HS-5 (cell line): ENCODE measurements around the gene DFFB.

ENCODE experiments used
- DNase-seq: peaks from one replicate; pipeline ENCODE4 v3.0.0-alpha.2; 2012; ENCODE audit warnings: low read depth

Gene DFFB

GRCh38 chr1:3831689-3832088 is 25.6 kb upstream of the DFFB start:
- no peak for DNase-seq

GRCh38 chr1:3834701-3835100 is 22.6 kb upstream of the DFFB start:
- no peak for DNase-seq

DNA sequence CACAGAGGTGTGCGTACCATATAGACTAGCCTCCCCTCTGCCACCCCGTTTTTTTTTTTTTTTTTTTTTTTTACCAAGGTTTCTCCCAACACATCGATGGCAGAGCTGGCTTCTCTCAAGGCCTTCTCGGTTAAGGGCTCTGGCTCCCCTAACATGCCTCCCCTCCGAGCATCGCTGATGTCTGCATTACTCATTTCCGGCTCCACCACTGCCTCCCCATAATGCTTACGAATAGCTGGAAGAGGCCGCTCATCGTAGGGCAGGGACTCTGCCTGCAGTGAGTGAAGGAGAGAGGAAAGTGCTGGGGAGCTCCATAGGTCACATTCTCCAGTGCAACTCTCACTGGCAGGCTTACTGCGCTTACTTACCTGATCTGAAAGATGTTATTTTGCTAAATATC is 20.9 kb upstream of the DFFB start:
- DNase-seq, result no peak

DNA sequence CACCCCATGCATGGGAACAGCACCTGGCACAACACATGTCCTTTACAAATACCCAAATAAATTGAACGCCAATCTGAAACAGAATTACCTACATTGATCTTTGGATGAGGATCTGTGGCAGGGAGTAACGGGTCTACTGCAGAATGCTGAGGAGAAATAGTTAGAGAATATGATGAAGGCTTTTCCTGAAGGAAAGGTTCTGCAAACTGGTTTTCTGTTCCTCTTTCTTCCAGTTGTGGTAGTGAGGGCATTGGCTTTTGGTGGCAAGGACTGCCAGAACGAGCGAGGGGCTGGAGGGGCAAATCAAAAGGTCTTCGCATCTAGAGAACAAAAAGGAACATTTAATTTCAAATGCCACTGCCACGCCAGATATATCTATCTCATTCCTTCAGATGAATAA is 20.1 kb upstream of the DFFB start:
- no peak for DNase-seq

DNA sequence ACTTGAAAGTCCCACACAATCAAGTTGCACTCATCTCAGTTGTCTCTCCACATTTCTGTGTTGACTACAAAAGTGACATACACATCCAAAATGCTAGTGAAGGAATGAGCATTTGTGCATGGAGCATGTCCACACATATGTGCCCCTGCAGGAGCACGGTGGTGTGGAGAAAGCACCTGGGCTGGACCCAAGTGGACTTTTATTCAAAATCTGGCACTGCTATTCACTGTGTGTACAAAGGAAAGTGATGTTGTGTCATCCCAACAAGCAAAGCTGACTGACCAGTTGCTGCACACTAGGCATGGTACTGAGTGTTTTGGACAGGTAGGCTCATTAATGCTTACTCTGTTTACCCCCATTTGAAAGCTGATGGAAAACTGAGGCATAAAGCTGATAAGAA is 19.6 kb upstream of the DFFB start:
- no peak for DNase-seq

GRCh38 chr1:3838788-3839187 is 18.5 kb upstream of the DFFB start:
- no peak for DNase-seq

DNA sequence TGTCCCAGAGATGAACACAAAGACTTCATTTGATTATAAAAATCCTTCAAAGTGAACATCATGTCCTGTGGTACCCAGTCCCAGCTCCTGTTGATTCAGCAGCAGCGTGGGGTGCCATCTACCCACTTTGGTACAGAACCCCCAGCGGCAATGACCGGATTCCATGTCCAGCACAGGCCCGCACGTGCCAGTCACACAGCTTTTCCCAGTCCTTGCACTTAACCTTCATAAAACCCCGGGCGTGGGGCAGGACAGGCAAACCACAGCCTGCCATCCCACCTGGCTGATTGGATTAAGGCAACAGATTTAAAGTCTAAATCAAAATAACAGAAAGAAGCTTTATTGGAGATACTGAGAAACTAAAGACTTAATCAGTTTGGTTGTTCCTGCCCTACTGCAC is 15.8 kb upstream of the DFFB start:
- DNase-seq, result no peak

DNA sequence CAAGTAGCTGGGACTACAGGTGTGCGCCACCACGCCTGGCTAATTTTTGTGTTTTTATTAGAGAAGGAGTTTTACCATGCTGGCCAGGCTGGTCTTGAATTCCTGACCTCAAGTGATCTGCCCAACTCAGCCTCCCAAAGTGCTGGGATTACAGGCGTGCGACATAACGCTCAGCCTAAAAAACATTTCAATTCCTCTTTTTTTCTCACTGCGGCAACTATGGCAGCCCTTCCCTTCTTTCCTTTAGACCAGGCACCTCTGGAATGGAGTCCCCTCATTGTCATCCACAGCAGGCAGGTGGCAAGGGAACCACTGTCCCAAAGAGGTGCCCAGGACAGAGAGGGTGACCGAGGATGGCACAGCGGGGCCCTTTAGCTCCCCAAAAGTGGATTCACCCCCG is 14.4 kb upstream of the DFFB start:
- DNase-seq, result no peak

GRCh38 chr1:3846541-3846940 is 10.7 kb upstream of the DFFB start:
- DNase-seq, result no peak

GRCh38 chr1:3847081-3847480 is 10.2 kb upstream of the DFFB start:
- no peak for DNase-seq

DNA sequence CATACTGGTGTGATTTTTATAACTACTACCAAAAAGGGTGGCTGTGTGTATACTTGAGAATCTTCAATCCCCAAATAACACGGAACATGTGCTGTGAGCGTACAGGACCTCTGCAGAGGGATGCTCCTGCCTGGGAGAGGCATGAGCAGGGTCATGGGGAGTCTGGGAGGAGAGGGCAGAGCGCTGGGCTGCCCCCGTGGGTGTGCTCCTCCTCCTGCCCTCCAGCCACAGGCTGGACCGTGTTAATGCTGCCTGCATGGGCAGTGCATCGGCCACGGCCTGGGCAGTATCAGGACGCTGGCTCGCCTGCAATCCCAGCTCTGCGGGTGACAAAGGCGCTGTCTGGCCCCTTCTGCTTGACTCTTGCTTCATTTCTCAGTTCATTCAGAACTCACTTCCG is 6.4 kb upstream of the DFFB start:
- DNase-seq, result no peak

DNA sequence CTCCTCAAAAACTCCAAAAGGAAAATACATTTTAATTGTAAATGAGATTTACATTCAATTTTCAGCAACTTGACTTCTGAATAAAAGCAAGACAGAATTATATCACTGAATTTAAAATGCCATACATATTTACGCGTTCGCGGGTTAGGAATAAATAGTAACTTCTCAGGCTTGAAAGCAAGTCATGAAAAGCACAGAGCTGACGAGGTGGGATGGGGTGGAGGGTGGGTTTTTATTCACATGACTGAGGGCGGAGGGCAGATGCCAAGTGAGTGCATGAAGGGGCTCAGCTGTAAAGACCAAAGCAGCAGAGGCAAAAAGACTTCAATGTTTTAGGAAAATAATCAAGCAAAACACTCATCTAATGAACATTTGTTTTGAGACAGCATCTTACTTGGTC is 6.0 kb upstream of the DFFB start:
- DNase-seq, result no peak

DNA sequence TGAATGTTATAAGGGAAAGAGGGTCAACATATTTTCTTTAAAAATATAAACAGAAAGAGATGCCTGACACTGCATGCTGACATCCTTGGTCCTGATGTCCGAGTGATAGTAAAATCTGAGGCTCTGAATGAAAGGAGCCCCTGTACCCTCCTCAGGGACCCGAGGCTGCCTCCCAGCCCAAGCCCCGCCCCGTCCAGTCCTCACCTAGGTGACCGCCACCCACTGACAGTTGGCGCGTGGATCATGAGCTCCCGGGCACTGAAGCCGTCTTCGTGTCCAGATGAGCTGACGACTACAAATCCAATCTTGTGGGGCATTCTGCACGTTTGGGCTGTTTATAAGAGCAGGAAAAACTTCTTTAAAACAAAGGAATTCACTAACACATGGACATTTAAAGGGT is 5.2 kb upstream of the DFFB start:
- no peak for DNase-seq

GRCh38 chr1:3852711-3853485 is 4.4 kb upstream of the DFFB start:
- no peak for DNase-seq

- DNase-seq, result no peak
These were observed 484 bp downstream of the DFFB start for GRCh38 chr1:3857791-3858129.

- DNase-seq, result no peak
These were observed 1.1 kb downstream of the DFFB start for GRCh38 chr1:3858231-3858981.

DNA sequence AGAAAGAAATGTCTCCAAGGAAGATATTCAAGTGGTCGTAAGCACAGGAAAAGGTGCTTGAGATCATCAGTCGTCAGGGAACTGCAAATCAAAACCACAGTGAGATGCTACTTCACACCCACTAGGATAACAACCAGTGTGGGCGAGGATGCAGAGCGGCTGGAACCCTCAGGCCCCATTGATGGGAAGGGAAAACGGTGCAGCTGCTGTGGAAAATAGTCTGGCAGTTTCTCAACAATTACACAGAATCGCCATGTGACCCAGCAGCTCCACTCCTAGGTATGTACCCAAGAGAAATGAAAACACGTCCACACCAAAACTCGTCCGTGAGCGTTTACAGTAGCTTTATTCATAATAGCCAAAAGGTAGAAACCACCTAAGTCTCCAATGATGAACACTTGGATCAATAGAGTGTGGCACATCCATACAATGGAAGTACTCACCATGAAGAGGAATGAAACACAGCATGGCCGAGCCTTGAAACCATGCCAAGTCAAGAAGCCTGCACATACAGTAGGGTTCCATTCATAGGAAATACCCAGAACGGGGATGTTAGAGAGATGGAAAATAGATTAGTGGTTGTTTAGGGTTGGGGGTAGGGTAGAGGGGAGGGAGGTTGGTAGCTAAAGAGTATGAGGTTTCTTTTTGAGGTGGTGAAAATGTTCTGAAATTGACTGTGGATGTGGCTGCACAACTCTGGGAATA is 6.1 kb downstream of the DFFB start:
- no peak for DNase-seq

GRCh38 chr1:3864884-3865283 is 7.6 kb downstream of the DFFB start:
- DNase-seq, result no peak

GRCh38 chr1:3865606-3866160 is 8.4 kb downstream of the DFFB start:
- no peak for DNase-seq

DNA sequence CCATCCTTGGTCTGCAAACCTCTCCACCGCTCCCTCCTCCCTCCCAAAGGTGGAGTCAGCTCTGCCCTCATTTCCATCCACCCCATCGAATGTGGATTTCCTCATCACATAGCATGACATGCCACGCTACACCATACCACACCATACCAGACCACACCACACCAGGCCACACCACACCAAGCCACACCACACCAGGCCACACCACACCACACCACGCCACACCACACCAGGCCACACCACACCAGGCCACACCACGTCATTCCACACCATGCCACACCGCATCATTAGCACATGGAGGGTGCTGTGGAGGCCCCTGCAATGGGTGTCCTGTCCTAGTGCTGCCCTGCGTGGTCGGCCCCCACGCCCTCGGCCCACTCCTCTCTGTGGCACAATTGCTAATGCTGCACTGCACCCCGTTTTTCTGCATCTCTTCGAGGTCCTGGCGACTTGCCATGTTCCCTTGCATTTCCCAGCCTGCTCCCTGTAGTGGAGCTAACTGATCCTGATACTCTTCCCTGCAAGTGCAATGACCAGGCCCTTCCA is 11.3 kb downstream of the DFFB start:
- DNase-seq, result no peak

DNA sequence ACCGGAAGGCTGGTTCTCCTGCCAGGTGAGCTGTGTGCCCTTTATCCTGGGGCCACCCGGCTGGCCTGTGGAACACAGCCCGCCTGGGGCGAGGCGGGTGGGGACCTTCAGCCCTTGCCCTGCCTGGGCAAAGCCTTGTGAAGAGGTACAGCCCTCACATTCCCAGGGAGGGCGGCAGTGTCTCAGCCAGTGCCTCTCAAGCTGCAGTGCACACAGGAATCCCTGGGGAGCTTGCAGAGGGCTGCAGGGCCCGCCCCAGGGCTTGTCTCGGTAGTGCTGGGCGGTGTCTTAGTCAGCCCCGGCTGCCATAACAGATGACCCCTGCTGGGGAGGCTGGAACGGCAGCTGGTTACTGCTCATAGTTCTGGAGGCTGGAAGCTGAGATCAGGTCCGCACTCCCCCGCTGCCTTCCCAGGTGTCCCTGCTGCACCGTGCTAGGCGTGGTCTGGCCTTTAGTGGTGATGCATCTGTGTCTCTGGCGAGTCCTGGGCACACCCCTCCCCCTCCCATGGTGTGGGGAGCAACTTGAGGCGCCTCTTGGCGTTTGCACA is 12.6 kb downstream of the DFFB start:
- DNase-seq, result no peak

GRCh38 chr1:3871451-3871805 is 14.2 kb downstream of the DFFB start:
- DNase-seq, result no peak
